ENCODE results near the gene GRPEL1. TPM values are rescaled to one million over a fixed set of nuclear protein-coding genes. Genes with fewer than 3 reads are reported as not detected.

The GRPEL1 gene
- total and polyA plus RNA-seq, 2 of the 4 experiments (the other 2 are of a cell fraction) = 33.0 to 33.9 TPM

GRCh38 chr4:7018281-7018680, 49.6 kb downstream of the GRPEL1 start:
- 95% methylated on average over 8 of the region's 9 CpGs; no CpG with 5 or more reads in 1 of the 2 experiments for whole genome bisulfite sequencing, 2 experiments (ENCODE audit: extremely low coverage in 2 of 2, insufficient read length in 1 of 2)
- no peak for ATAC-seq (ENCODE audit: low read depth)
- Histone ChIP-seq H3K4me1 (ENCODE audit: control insufficient read depth, insufficient read depth, low read length) (peaks cover 8% of the 10 kb centered on the region), H2BK20ac (ENCODE audit: low read depth, low read length) (no peak overlapping the region), H3K27me3 (ENCODE audit: control insufficient read depth, insufficient read depth, low read length) (no peaks in the 10 kb centered on the region), H3K9ac (ENCODE audit: low read depth, low read length) (no peak overlapping the region), H2AK5ac (ENCODE audit: low read depth, low read length) (no peak overlapping the region), H3K9me3 (ENCODE audit: control insufficient read depth, insufficient read depth, low read length) (no peaks in the 10 kb centered on the region), H2BK15ac (ENCODE audit: low read depth, low read length) (no peak overlapping the region), H3K14ac (replicated peaks; ENCODE audit: low read depth, low read length) (no peak overlapping the region), H4K5ac (ENCODE audit: low read depth, low read length) (no peak overlapping the region), H3K4me2 (ENCODE audit: low read depth, low read length) (no peak overlapping the region), H3K27ac (ENCODE audit: insufficient read depth, low read length) (no peak overlapping the region), H2BK120ac (ENCODE audit: low read depth, low read length) (no peak overlapping the region), H3K18ac (ENCODE audit: low read depth, low read length) (no peak overlapping the region), H4K20me1 (ENCODE audit: insufficient read depth, low read length) (no peaks in the 10 kb centered on the region), H2BK5ac (ENCODE audit: low read depth, low read length, poor library complexity, severe bottlenecking) (no peak overlapping the region), H3K9me1 (ENCODE audit: insufficient read depth, low read length) (peaks cover 23% of the 10 kb centered on the region), H4K8ac (ENCODE audit: low read depth in 2 of 2, low read length in 2 of 2) (no peak overlapping the region), H3K23ac (ENCODE audit: low read depth, low read length) (no peak overlapping the region), H4K91ac (ENCODE audit: insufficient read depth, low read depth, low read length) (no peak overlapping the region), H3K4ac (ENCODE audit: low read depth, low read length) (no peak overlapping the region), H2AFZ (replicated peaks; ENCODE audit: low read length, poor library complexity) (no peak overlapping the region), H3K36me3 (ENCODE audit: control insufficient read depth, insufficient read depth, low read length) (peaks cover 43% of the 10 kb centered on the region), H3K4me3 (ENCODE audit: insufficient read depth, low read depth, low read length) (no peak overlapping the region), H2AK9ac (replicated peaks; ENCODE audit: low read depth, low read length, poor library complexity) (no peak overlapping the region), H3K79me1 (ENCODE audit: low read depth in 1 of 2, low read length in 2 of 2) (peaks cover 19 to 49% of the 10 kb centered on the region in 2 experiments), H3K56ac (ENCODE audit: extremely low read depth, insufficient read depth, low read length) (no peak overlapping the region)
- DNase-seq = no peak
- CTCF ChIA-PET = no interaction called here
- in situ Hi-C loops (cut with MboI; ENCODE audit: low sequenced_read_pairs) (no loop called here), intact Hi-C loops (cut with micrococcal nuclease) (no loop called here), dilution Hi-C loops (cut with HindIII; ENCODE audit: low sequenced_read_pairs, unreplicated experiment) (no loop called here)
- no TSS peak for BruUV-seq (replicated peaks)
- POLR2A ChIA-PET (ENCODE audit: unreplicated experiment) = no interaction called here
- no peak for TF ChIP-seq SMC3 (IDR thresholded peaks at IDR 0.05; ENCODE audit: low read depth, low read length)
- no peak for TF ChIP-seq MAZ (IDR thresholded peaks at IDR 0.05; ENCODE audit: borderline replicate concordance, low read depth, low read length)
- no peak for TF ChIP-seq FOS (IDR thresholded peaks at IDR 0.05; ENCODE audit: low read depth, low read length)
- TF ChIP-seq BHLHE40 (IDR thresholded peaks at IDR 0.05; ENCODE audit: low read depth, low read length) = no peak
- TF ChIP-seq CTCF (conservative IDR thresholded peaks at IDR 0.05; ENCODE audit: low read depth, low read length) = no peak

All from IMR-90 (cell line).